ENCODE measurements around the gene GSTK1. TPM values are rescaled to one million over a fixed set of nuclear protein-coding genes. Genes with fewer than 3 reads are reported as not detected.

The GSTK1 gene
- polyA plus RNA-seq, 1 experiment = 100 TPM

DNA sequence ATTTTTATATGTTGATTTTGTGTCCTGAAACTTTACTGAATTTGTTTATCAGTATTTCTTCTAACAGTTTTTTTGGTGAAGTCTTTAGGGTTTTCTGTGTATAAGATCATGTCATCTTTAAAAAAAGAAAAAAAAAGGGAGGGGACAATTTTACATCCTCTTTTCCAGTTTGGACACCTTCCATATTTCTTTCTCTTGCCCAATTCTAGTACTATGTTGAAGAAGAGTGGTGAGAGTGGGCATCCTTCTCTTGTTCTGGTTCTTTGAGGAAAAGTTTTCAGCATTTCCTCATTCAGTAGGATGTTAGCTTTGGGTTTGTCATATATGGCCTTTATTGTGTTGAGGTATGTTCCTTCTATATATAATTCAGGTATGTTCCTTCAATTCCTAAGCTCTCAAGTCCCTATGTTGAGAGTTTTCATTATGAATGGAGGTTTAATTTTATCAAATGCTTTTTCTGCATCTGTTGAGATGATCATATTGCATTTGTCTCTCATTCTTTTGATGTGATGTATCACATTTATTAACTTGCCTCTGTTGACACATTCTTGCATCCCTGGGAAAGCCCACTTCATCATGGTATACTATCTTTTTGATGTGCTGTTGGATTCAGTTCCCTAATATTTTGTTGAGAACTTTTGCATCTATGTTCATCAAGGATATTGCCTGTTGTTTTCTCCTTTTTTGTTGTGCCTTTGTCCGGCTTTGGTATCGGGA, 29.3 kb upstream of the GSTK1 start:
- no peak overlapping the region for H3K27ac ChIP-seq (ENCODE audit: low read depth, low read length)
- ChIA-PET CTCF (interaction anchor here (0.6 to 1.2 kb wide), 3 partner anchors 18 to 31 kb away, joined by 3 to 5 read pairs (median 3); no protein-coding TSS in a partner anchor), POLR2A (no interaction called here)
- H3K4me3 ChIP-seq (ENCODE audit: low read depth, low read length) = no peak overlapping the region
- no peak for DNase-seq (ENCODE audit: low read depth, low spot score)
- H3K9me3 ChIP-seq (ENCODE audit: control insufficient read depth, insufficient read depth, low read length) = peaks cover 6% of the 10 kb centered on the region
- TF ChIP-seq, protein P1, sequence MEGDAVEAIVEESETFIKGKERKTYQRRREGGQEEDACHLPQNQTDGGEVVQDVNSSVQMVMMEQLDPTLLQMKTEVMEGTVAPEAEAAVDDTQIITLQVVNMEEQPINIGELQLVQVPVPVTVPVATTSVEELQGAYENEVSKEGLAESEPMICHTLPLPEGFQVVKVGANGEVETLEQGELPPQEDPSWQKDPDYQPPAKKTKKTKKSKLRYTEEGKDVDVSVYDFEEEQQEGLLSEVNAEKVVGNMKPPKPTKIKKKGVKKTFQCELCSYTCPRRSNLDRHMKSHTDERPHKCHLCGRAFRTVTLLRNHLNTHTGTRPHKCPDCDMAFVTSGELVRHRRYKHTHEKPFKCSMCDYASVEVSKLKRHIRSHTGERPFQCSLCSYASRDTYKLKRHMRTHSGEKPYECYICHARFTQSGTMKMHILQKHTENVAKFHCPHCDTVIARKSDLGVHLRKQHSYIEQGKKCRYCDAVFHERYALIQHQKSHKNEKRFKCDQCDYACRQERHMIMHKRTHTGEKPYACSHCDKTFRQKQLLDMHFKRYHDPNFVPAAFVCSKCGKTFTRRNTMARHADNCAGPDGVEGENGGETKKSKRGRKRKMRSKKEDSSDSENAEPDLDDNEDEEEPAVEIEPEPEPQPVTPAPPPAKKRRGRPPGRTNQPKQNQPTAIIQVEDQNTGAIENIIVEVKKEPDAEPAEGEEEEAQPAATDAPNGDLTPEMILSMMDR (IDR thresholded peaks at IDR 0.05; ENCODE audit: low read depth, low read length) = no peak
- no peaks in the 10 kb centered on the region for H3K27me3 ChIP-seq (ENCODE audit: control insufficient read depth, insufficient read depth, low read length)

DNA sequence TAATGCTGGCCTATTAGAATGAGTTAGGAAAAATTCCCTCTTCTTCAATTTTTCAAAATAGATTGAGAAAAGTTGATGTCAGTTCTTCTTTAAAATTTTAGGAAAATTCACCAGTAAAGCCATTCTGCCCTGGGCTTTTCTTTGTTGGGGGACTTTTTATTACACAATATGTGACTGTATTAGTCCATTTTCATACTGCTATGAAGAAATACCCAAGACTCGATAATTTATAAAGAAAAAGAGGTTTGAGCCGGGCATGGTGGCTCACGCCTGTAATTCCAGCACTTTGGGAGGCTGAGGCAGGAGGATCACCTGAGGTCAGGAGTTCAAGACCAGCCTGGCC, 28.7 kb upstream of the GSTK1 start:
- no peak overlapping the region for H3K4me3 ChIP-seq (ENCODE audit: low read depth, low read length)
- H3K27ac ChIP-seq (ENCODE audit: low read depth, low read length) = no peak overlapping the region
- no peaks in the 10 kb centered on the region for H3K27me3 ChIP-seq (ENCODE audit: control insufficient read depth, insufficient read depth, low read length)
- TF ChIP-seq, protein P1 (IDR thresholded peaks at IDR 0.05; ENCODE audit: low read depth, low read length) = no peak
- ChIA-PET CTCF (interaction anchor here (1.2 kb wide), 1 partner anchor 19 kb away, joined by 5 read pairs; no protein-coding TSS in a partner anchor), POLR2A (no interaction called here)
- peaks cover 6% of the 10 kb centered on the region for H3K9me3 ChIP-seq (ENCODE audit: control insufficient read depth, insufficient read depth, low read length)
- no peak for DNase-seq (ENCODE audit: low read depth, low spot score)

DNA sequence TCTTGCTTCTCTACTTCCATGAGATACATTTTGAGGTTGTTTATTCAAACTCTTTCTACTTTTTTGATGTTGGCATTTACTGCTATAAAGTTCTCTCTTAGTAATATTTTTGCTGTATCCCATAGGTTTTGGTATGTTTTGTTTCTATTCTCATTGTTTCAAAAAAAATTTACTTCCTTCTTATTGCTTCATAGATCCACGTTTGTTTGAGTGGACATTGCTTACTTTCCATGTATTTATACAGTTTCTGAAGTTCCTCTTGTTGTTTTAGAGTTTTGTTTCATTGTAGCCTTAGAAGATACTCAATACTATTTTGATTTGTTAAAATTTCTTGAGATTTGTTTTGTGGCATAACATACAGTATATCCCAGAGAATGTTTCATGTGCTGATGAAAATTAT, 27.7 kb upstream of the GSTK1 start:
- CTCF ChIA-PET = interaction anchor here (1.2 kb wide), 1 partner anchor 20 kb away, joined by 5 read pairs; no protein-coding TSS in a partner anchor

DNA sequence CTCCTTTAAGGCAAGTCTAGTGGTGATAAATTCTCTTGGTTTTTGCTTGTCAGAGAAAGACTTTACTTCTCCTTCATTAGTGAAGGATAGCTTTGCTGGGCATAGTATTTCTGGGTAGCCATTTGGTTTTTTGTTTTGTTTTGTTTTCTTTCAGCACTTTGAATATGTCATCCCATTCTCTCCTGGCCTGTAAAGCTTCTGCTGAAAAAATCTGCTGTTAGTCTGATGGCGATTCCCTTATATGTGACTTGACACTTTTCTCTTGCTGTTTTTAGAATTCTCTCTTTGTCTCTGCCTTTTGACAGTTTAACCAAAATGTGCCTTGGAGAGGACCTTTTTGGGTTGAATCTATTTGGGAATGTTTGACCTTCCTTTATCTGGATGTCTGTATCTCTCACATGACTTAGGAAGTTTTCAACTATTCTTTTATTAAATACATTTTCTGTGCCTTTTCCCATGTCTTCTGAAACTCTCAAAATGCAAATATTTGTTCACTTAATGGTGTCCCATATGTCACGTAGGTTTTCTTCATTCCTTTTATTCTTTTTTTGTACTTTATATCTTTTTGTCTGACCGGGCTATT, 26.7 kb upstream of the GSTK1 start:
- Histone ChIP-seq H3K4me3 (ENCODE audit: low read depth, low read length) (no peak overlapping the region), H3K27me3 (ENCODE audit: control insufficient read depth, insufficient read depth, low read length) (no peaks in the 10 kb centered on the region), H3K27ac (ENCODE audit: low read depth, low read length) (no peak overlapping the region), H3K9me3 (ENCODE audit: control insufficient read depth, insufficient read depth, low read length) (peaks cover 6% of the 10 kb centered on the region; the same call in 1 of the 2 replicates)
- no peak for DNase-seq (ENCODE audit: low read depth, low spot score)
- POLR2A ChIA-PET = no interaction called here
- CTCF ChIA-PET = interaction anchor here (1.6 kb wide), 1 partner anchor 21 kb away, joined by 6 read pairs; no protein-coding TSS in a partner anchor
- TF ChIP-seq, protein P1 (IDR thresholded peaks at IDR 0.05; ENCODE audit: low read depth, low read length) = no peak

More for the DNA sequence above, 27.7 kb upstream of the GSTK1 start:
- Histone ChIP-seq H3K4me3 (ENCODE audit: low read depth, low read length) (no peak overlapping the region), H3K27me3 (ENCODE audit: control insufficient read depth, insufficient read depth, low read length) (no peaks in the 10 kb centered on the region), H3K9me3 (ENCODE audit: control insufficient read depth, insufficient read depth, low read length) (peaks cover 6% of the 10 kb centered on the region), H3K27ac (ENCODE audit: low read depth, low read length) (no peak overlapping the region)
- DNase-seq (ENCODE audit: low read depth, low spot score) = no peak
- POLR2A ChIA-PET = no interaction called here
- TF ChIP-seq, protein P1 (IDR thresholded peaks at IDR 0.05; ENCODE audit: low read depth, low read length) = no peak

DNA sequence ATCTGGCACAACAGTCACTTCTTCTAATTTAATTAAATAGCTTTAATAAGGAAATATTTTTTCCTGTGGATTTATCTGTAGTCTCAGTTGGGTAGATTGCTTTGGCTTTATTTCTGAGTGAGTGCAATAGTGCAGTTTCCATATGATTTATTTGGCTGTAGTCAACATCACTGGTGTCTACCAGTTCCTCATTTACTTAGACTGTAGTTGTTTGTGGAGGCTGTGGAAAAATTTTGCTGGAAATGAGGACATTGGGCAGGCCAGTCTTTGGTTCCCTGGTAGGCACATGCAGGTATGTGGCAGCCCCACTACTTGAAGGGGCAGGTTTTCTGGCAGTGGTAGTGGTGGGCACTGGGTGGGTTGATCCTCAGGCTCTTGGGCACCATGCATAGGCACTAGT, 25.9 kb upstream of the GSTK1 start:
- H3K27me3 ChIP-seq (ENCODE audit: control insufficient read depth, insufficient read depth, low read length) = no peaks in the 10 kb centered on the region
- TF ChIP-seq, protein P1 (IDR thresholded peaks at IDR 0.05; ENCODE audit: low read depth, low read length) = no peak
- POLR2A ChIA-PET = no interaction called here
- H3K9me3 ChIP-seq (ENCODE audit: control insufficient read depth, insufficient read depth, low read length) = peaks cover 6% of the 10 kb centered on the region; the same call in 1 of the 2 replicates
- CTCF ChIA-PET = interaction anchor here (0.7 to 1.6 kb wide), 2 partner anchors 9 to 22 kb away, joined by 3 to 6 read pairs; no protein-coding TSS in a partner anchor
- no peak for DNase-seq (ENCODE audit: low read depth, low spot score)
- no peak overlapping the region for H3K27ac ChIP-seq (ENCODE audit: low read depth, low read length)
- no peak overlapping the region for H3K4me3 ChIP-seq (ENCODE audit: low read depth, low read length)
